HG02943 (cell line): ENCODE data around the gene MYH11.
"Not testable (repeated sequence)": the region's sequence is repeated elsewhere in the genome, so short reads cannot be mapped to it uniquely, and the experiment has no call there.

ENCODE experiments used
- ATAC-seq: cut with Tn5 transposase; IDR thresholded peaks from one replicate; pipeline ENCODE4 v1.9.1; 2021; ENCODE audit warnings: mild to moderate bottlenecking, low read depth, moderate library complexity; ENCODE audit not compliant: unreplicated experiment

MYH11 gene

GRCh38 chr16:15757630-15758251 lies 99.1 kb downstream of the MYH11 start:
- ATAC-seq: no peak

GRCh38 chr16:15757077-15757386 lies 99.8 kb downstream of the MYH11 start:
- no peak for ATAC-seq

GRCh38 chr16:15754821-15755534 lies 101.8 kb downstream of the MYH11 start:
- no peak for ATAC-seq

GRCh38 chr16:15752717-15753488 lies 103.9 kb downstream of the MYH11 start:
- no peak for ATAC-seq

GRCh38 chr16:15751940-15752339 lies 104.9 kb downstream of the MYH11 start:
- no peak for ATAC-seq

GRCh38 chr16:15749985-15750384 lies 106.8 kb downstream of the MYH11 start:
- no peak for ATAC-seq

GRCh38 chr16:15749371-15749770 lies 107.5 kb downstream of the MYH11 start:
- no peak for ATAC-seq

- no peak for ATAC-seq
Measured at GRCh38 chr16:15748654-15749053, 108.2 kb downstream of the MYH11 start.

- no peak for ATAC-seq
Measured at GRCh38 chr16:15747937-15748336, 108.9 kb downstream of the MYH11 start.

GRCh38 chr16:15746332-15746731 lies 110.5 kb downstream of the MYH11 start:
- no peak for ATAC-seq

- ATAC-seq: no peak
Measured at GRCh38 chr16:15743657-15744056, 113.2 kb downstream of the MYH11 start.

- no peak for ATAC-seq
Measured at GRCh38 chr16:15742716-15743115, 114.1 kb downstream of the MYH11 start.

- ATAC-seq: no peak
Measured at GRCh38 chr16:15741207-15741871, 115.5 kb downstream of the MYH11 start.

- no peak for ATAC-seq
Measured at GRCh38 chr16:15739950-15740349, 116.9 kb downstream of the MYH11 start.

GRCh38 chr16:15739464-15739863 lies 117.4 kb downstream of the MYH11 start:
- ATAC-seq: no peak

GRCh38 chr16:15737140-15737644 lies 119.6 kb downstream of the MYH11 start:
- ATAC-seq: no peak

- ATAC-seq: no peak
Measured at GRCh38 chr16:15736529-15736928, 120.3 kb downstream of the MYH11 start.

GRCh38 chr16:15735610-15736009 lies 121.2 kb downstream of the MYH11 start:
- ATAC-seq: no peak

GRCh38 chr16:15732416-15732815 lies 124.4 kb downstream of the MYH11 start:
- ATAC-seq: no peak

- ATAC-seq: no peak
Measured at GRCh38 chr16:15729152-15729551, 127.7 kb downstream of the MYH11 start.

- ATAC-seq: not testable (repeated sequence)
Measured at GRCh38 chr16:15727697-15728096, 129.1 kb downstream of the MYH11 start.
